Caco-2 (cell line): Measurements from ENCODE around the gene LAMB2. TPM values are rescaled to one million over a fixed set of nuclear protein-coding genes. Genes with fewer than 3 reads are reported as not detected.

Experiments
- BruUV-seq: library from RNA; stranded (reverse); fragments of 400-500 nt; replicated peaks from 2 replicates; lab custom pipeline; 2021; lab: Mats Ljungman, UMichigan
- CTCF ChIA-PET: fragments of 300-600 bp; sonication (Branson Sonifier 250); formaldehyde crosslinking; loops from one replicate; lab custom pipeline; 2022; ENCODE audit warnings: antibody characterized with exemption; lab: Charles Lee
- POLR2A ChIA-PET: fragments of 300-600 bp; sonication (Branson Sonifier 250); formaldehyde crosslinking; loops from one replicate; lab custom pipeline; 2022; ENCODE audit warnings: antibody characterized with exemption; lab: Charles Lee
- DNase-seq, 2 experiments: peaks; one replicate each; pipeline versions ENCODE4 v3.0.0 to v3.0.0-alpha.2; 2020 to 2022
- H3K27me3 ChIP-seq: replicated peaks from 2 replicates; pipeline ENCODE4 v1.6.0; 2011; ENCODE audit warnings: low read length; ENCODE audit not compliant: control insufficient read depth, insufficient read depth
- H3K36me3 ChIP-seq: 2 replicates; pipeline ENCODE4 v1.5.1; 2011; ENCODE audit warnings: low read length; ENCODE audit not compliant: control insufficient read depth, insufficient read depth
- H3K4me1 ChIP-seq: fragments of 250-450 bp; sonication (Bioruptor Pico); 2 replicates; pipeline ENCODE4 v1.5.1; 2020; ENCODE audit warnings: mild to moderate bottlenecking
- H3K4me3 ChIP-seq: 2 replicates; pipeline ENCODE4 v1.5.1; 2011; ENCODE audit warnings: low read depth, mild to moderate bottlenecking, control low read depth, low read length
- H3K9me3 ChIP-seq: fragments of 250-450 bp; sonication (Bioruptor Pico); 2 replicates; pipeline ENCODE4 v1.5.1; 2020; ENCODE audit warnings: mild to moderate bottlenecking, moderate library complexity
- H3K27ac Mint-ChIP-seq: one replicate; pipeline ENCODE4 v1.8.0; 2022; ENCODE audit warnings: mixed read lengths; ENCODE audit not compliant: unreplicated experiment
- H3K27me3 Mint-ChIP-seq: one replicate; pipeline ENCODE4 v1.8.0; 2022; ENCODE audit warnings: mixed read lengths; ENCODE audit not compliant: insufficient read depth, unreplicated experiment
- H3K36me3 Mint-ChIP-seq: one replicate; pipeline ENCODE4 v1.8.0; 2022; ENCODE audit warnings: mild to moderate bottlenecking, mixed read lengths; ENCODE audit not compliant: insufficient read depth, unreplicated experiment
- H3K4me1 Mint-ChIP-seq: one replicate; pipeline ENCODE4 v1.8.0; 2022; ENCODE audit warnings: low read depth, mixed read lengths; ENCODE audit not compliant: unreplicated experiment
- H3K4me3 Mint-ChIP-seq: one replicate; pipeline ENCODE4 v1.8.0; 2022; ENCODE audit warnings: mild to moderate bottlenecking, moderate library complexity, mixed read lengths; ENCODE audit not compliant: unreplicated experiment
- H3K9me3 Mint-ChIP-seq: one replicate; pipeline ENCODE4 v1.8.0; 2022; ENCODE audit warnings: mixed read lengths; ENCODE audit not compliant: unreplicated experiment
- CTCF ChIP-seq, 2 experiments: fragments of 200-600 bp in 1 of 2; IDR thresholded peaks; 1 replicate in 1 of 2; 2 replicates in 1 of 2; pipeline versions ENCODE4 v1.5.1 to v1.8.0; 2011 to 2022; ENCODE audit warnings: antibody characterized with exemption in 1 of 2, control low read depth in 1 of 2, inconsistent platforms in 1 of 2, low read depth in 1 of 2, low read length in 1 of 2, mild to moderate bottlenecking in 1 of 2, moderate library complexity in 1 of 2; ENCODE audit not compliant: insufficient read depth in 1 of 2, severe bottlenecking in 1 of 2, unreplicated experiment in 1 of 2
- intact Hi-C: fragments of 100-400 bp; cut with micrococcal nuclease; formaldehyde crosslinking; loops from one replicate; pipeline ENCODE4 v1.10.0; 2022; ENCODE audit not compliant: unreplicated experiment
- total RNA-seq: library from RNA; stranded (reverse); gene quantifications from 2 replicates; pipeline ENCODE4 v1.2.3, GENCODE V29; 2022

LAMB2 gene
- total RNA-seq, 1 experiment from 2014 or later = 189 TPM

DNA sequence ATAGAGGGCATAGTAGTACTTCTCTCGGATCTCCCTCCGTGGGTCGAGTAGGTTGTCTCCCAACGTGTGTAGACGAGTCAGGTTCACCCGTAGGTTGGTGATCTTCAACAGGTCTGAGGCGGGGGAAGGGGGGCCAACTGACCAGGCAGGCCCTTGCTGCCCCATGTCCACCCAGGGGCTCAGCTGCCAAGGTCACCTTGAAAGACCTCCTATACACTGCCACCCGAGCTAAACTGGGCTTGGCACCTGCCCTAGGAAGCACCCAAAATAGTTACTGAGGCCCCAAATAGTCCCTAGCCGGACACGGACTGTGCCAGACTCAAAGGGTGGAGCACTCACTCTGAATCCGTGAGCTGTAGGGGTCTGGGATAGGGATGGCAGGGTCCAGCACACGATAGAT lies 1.8 kb downstream of the LAMB2 start:
- Mint-ChIP-seq H3K27ac (peak overlapping the region; percentile 90), H3K4me1 (peaks cover 13% of the 10 kb centered on the region), H3K4me3 (peak overlapping the region; percentile 93), H3K9me3 (no peaks in the 10 kb centered on the region), H3K36me3 (peaks cover 32% of the 10 kb centered on the region), H3K27me3 (no peaks in the 10 kb centered on the region)
- Histone ChIP-seq H3K36me3 (peaks cover 5% of the 10 kb centered on the region; the same call in 1 of the 2 replicates), H3K4me3 (no peak overlapping the region), H3K4me1 (peaks cover 15% of the 10 kb centered on the region), H3K27me3 (no peaks in the 10 kb centered on the region), H3K9me3 (no peaks in the 10 kb centered on the region)
- BruUV-seq = no TSS peak
- intact Hi-C loops = no loop called here
- ChIA-PET CTCF (no interaction called here), POLR2A (no interaction called here)
- TF ChIP-seq CTCF (IDR thresholded peaks at IDR 0.05; ENCODE audit: insufficient read depth in 1 of 2, low read depth in 1 of 2, low read length in 1 of 2, severe bottlenecking in 1 of 2, unreplicated experiment in 1 of 2) = no peak
- DNase-seq = no peak

DNA sequence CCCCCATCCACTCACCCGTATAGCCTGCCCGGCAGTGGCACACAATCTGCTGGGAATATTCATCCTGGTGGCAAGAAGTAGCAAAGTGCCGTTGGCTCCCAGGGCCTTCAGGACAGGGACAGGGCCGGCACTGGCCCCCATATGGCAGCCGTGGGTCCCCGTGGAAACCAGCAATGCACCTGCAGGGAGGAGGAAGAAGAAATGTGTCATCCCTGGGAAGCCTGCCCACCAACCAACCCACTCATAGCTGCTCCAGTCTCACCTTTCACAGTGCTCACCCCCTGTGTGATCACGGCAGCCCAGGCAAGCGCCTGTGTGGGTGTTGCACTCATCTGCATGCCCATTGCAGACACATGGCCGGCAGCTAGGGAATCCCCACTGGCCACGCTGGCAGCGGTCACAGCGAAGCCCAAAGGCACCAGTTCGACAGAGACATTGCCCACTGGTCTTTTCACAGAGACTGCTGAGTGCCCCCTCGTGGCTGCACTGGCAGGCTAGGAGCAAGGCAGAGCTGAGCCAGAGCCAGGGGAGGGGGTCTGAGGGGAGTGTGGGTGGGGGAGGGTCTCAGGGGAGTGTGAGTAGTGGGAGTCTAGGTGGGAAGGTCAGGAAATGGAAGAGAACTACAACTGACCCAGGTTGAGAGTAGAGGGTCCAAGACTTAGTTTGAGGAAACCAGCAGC lies 7.7 kb downstream of the LAMB2 start:
- H3K9me3 ChIP-seq = no peaks in the 10 kb centered on the region
- no peak overlapping the region for H3K4me3 Mint-ChIP-seq
- no peak for DNase-seq
- H3K4me1 ChIP-seq = peaks cover 3% of the 10 kb centered on the region; the same call in 1 of the 2 replicates
- no peaks in the 10 kb centered on the region for H3K9me3 Mint-ChIP-seq
- H3K4me3 ChIP-seq = no peak overlapping the region
- CTCF ChIA-PET = no interaction called here
- H3K36me3 ChIP-seq = peaks cover 4% of the 10 kb centered on the region; the same call in 1 of the 2 replicates
- no TSS peak for BruUV-seq
- no peaks in the 10 kb centered on the region for H3K4me1 Mint-ChIP-seq
- H3K36me3 Mint-ChIP-seq = peaks cover 26% of the 10 kb centered on the region
- POLR2A ChIA-PET = no interaction called here
- no peak overlapping the region for H3K27ac Mint-ChIP-seq
- H3K27me3 ChIP-seq = no peaks in the 10 kb centered on the region
- TF ChIP-seq CTCF (IDR thresholded peaks at IDR 0.05; ENCODE audit: insufficient read depth in 1 of 2, low read depth in 1 of 2, low read length in 1 of 2, severe bottlenecking in 1 of 2, unreplicated experiment in 1 of 2) = no peak
- intact Hi-C loops = no loop called here
- H3K27me3 Mint-ChIP-seq = no peaks in the 10 kb centered on the region

DNA sequence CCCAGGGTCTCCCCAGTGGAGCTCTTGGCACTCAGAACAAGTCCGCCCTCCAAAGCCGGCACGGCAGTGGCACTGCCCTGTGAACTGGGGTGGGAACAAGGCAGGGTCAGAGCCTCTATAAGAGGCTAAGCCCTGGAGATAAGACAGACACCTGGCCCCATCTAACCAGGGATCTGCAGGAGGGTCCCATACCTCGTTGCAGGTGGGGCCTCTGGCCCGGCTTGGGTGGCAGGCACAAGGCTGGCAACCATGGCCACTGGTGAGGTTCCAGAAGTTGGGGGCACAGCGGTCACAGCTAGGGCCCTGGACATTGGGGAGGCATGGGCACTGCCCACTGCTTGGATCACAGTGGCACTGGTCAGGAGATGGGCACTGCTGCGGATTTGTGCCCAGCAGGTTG lies 8.6 kb downstream of the LAMB2 start:
- TF ChIP-seq CTCF (IDR thresholded peaks at IDR 0.05; ENCODE audit: insufficient read depth in 1 of 2, low read depth in 1 of 2, low read length in 1 of 2, severe bottlenecking in 1 of 2, unreplicated experiment in 1 of 2) = no peak
- BruUV-seq = no TSS peak
- POLR2A ChIA-PET = no interaction called here
- Histone ChIP-seq H3K4me3 (no peak overlapping the region), H3K36me3 (peaks cover 2% of the 10 kb centered on the region; the same call in 1 of the 2 replicates), H3K4me1 (peaks cover 9% of the 10 kb centered on the region; the same call in 1 of the 2 replicates), H3K27me3 (no peaks in the 10 kb centered on the region), H3K9me3 (no peaks in the 10 kb centered on the region)
- H3K9me3 Mint-ChIP-seq = no peaks in the 10 kb centered on the region
- no peak for DNase-seq
- CTCF ChIA-PET = no interaction called here
- H3K27me3 Mint-ChIP-seq = no peaks in the 10 kb centered on the region
- no peak overlapping the region for H3K4me3 Mint-ChIP-seq
- intact Hi-C loops = no loop called here
- H3K36me3 Mint-ChIP-seq = peaks cover 21% of the 10 kb centered on the region
- no peaks in the 10 kb centered on the region for H3K4me1 Mint-ChIP-seq
- no peak overlapping the region for H3K27ac Mint-ChIP-seq
